Nephron (organoid): Measurements from ENCODE around the gene RPS19.

ENCODE experiments used
- H3K27ac Mint-ChIP-seq, 3 experiments: 2 replicates each; pipeline ENCODE4 v1.8.0; 2020; ENCODE audit warnings: mixed read lengths in 3 of 3, mild to moderate bottlenecking in 2 of 3, moderate library complexity in 1 of 3
- H3K27me3 Mint-ChIP-seq: 2 replicates; pipeline ENCODE4 v1.8.0; 2021; ENCODE audit warnings: low read depth, mild to moderate bottlenecking, moderate library complexity, mixed read lengths
- H3K36me3 Mint-ChIP-seq: 2 replicates; pipeline ENCODE4 v1.8.0; 2020; ENCODE audit warnings: low read depth, mixed read lengths
- H3K4me1 Mint-ChIP-seq: 2 replicates; pipeline ENCODE4 v1.8.0; 2020; ENCODE audit warnings: mixed read lengths
- H3K4me3 Mint-ChIP-seq, 3 experiments: 2 replicates each; pipeline ENCODE4 v1.8.0; 2020; ENCODE audit warnings: mild to moderate bottlenecking in 3 of 3, mixed read lengths in 3 of 3, moderate library complexity in 2 of 3
- H3K9me3 Mint-ChIP-seq: 2 replicates; pipeline ENCODE4 v1.8.0; 2020; ENCODE audit warnings: mixed read lengths
- TF ChIP-seq, protein P1 (sequence below), 3 experiments: fragments of 200-600 bp; sonication (generic); IDR thresholded peaks; one replicate each; pipeline ENCODE4 v1.5.0; 2021; ENCODE audit warnings: antibody characterized with exemption in 3 of 3; ENCODE audit not compliant: unreplicated experiment in 3 of 3

The RPS19 gene

DNA sequence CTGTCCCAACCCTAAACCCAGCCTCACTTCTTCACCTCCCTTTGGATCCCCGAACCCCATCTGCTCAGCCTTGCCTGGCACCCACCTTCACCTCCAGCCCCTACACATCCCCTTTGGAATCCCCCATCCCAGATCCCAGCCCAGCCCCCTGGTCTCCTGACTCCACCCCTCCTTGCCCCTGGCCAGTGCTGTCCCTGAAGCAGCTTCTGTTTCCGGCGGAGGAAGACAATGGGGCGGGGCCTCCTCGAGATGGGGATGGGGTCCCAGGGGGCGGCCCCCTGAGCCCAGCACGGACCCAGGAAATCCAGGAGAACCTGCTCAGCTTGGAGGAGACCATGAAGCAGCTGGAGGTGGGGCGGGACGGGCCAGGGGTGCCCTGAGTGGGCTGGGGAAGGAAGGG, 46.2 kb downstream of the RPS19 start:
- TF ChIP-seq, protein P1, sequence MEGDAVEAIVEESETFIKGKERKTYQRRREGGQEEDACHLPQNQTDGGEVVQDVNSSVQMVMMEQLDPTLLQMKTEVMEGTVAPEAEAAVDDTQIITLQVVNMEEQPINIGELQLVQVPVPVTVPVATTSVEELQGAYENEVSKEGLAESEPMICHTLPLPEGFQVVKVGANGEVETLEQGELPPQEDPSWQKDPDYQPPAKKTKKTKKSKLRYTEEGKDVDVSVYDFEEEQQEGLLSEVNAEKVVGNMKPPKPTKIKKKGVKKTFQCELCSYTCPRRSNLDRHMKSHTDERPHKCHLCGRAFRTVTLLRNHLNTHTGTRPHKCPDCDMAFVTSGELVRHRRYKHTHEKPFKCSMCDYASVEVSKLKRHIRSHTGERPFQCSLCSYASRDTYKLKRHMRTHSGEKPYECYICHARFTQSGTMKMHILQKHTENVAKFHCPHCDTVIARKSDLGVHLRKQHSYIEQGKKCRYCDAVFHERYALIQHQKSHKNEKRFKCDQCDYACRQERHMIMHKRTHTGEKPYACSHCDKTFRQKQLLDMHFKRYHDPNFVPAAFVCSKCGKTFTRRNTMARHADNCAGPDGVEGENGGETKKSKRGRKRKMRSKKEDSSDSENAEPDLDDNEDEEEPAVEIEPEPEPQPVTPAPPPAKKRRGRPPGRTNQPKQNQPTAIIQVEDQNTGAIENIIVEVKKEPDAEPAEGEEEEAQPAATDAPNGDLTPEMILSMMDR (IDR thresholded peaks at IDR 0.05; ENCODE audit: unreplicated experiment in 3 of 3), result no peak
- Mint-ChIP-seq H3K4me1 (no peaks in the 10 kb centered on the region), H3K4me3 (no peak overlapping the region), H3K36me3 (peaks cover 41% of the 10 kb centered on the region), H3K9me3 (no peaks in the 10 kb centered on the region), H3K27me3 (peaks cover 20% of the 10 kb centered on the region), H3K27ac (no peak overlapping the region)

- TF ChIP-seq, protein P1 (IDR thresholded peaks at IDR 0.05; ENCODE audit: unreplicated experiment in 3 of 3), result no peak
- no peak overlapping the region for H3K4me3 Mint-ChIP-seq
- no peak overlapping the region for H3K27ac Mint-ChIP-seq
- peaks cover 36% of the 10 kb centered on the region for H3K36me3 Mint-ChIP-seq
- peaks cover 28% of the 10 kb centered on the region for H3K27me3 Mint-ChIP-seq
- H3K4me1 Mint-ChIP-seq, result peaks cover 4% of the 10 kb centered on the region
- no peaks in the 10 kb centered on the region for H3K9me3 Mint-ChIP-seq
Observed at GRCh38 chr19:41906916-41907680, 47.0 kb downstream of the RPS19 start.

DNA sequence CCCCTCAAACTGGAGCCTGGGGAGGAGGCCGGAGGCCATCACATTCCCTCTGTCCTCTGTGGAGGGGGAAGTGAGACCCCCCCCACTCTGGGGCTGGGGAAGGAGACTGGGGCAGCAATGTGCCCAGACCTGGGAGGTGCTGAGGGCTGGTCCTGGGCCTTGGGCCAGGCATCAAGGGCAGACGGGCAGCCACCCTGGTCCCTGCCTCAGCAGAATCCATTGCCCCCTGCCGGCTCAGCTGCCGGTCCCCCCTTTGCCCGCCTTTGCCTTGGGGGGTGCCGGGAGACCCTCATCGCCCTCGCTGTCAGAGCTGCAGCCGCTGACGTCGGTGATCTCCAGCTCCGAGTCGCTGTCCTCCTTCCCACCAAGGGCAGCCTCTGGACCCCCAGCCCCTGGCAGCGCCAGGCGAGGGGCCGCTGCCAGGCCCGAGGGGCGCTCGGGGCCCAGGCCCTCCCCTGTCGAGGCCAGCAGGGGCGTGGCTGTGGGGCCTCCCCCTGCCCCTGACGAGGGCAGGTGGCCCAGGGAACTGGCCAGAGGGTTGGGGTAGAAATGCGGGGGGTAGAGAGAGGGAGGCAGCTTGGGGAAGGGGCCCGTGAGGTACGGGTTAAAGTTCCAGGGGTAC, 48.0 kb downstream of the RPS19 start:
- Mint-ChIP-seq H3K36me3 (peaks cover 28% of the 10 kb centered on the region), H3K4me3 (no peak overlapping the region), H3K4me1 (peaks cover 4% of the 10 kb centered on the region), H3K9me3 (no peaks in the 10 kb centered on the region), H3K27ac (no peak overlapping the region), H3K27me3 (peaks cover 38% of the 10 kb centered on the region)
- TF ChIP-seq, protein P1 (IDR thresholded peaks at IDR 0.05; ENCODE audit: unreplicated experiment in 3 of 3), result no peak

DNA sequence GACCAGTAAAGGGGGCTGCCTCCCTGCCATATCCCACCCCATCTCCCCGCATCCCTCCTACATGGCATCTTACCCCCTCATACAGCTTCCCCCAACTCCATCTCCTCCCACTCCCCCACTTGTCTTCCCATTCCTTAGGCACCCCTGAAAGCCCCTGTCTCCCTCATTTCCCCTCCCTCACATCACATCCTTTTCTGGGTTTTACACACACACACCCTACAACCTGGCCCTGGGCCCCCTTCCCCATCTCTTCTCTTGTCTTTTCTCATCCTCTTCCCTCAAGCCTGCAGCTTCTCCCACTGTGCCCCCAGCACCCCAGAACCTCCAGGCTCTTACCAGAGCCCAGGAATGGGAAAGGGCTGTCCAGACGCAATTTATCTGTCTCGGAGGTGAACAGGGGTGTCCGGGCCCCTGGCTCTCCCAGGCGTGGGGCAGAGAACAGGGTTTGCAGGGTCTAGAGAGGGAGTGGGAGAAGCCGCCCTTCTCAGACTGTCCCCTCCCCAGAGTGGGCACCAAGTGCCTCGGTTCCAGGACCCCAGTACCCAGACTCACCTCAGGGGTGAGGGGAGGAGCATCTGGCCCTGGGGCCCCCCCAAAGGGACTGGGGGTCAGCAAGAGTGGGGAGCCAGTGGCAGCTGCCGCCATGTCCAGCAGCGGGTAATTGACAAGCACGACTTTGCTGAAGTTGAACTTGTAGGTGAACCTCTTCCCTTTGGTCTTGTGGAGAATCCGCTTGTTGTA, 48.8 kb downstream of the RPS19 start:
- Mint-ChIP-seq H3K36me3 (peaks cover 23% of the 10 kb centered on the region), H3K4me1 (peaks cover 4% of the 10 kb centered on the region), H3K27me3 (peaks cover 46% of the 10 kb centered on the region), H3K27ac (no peak overlapping the region), H3K9me3 (no peaks in the 10 kb centered on the region), H3K4me3 (no peak overlapping the region)
- TF ChIP-seq, protein P1 (IDR thresholded peaks at IDR 0.05; ENCODE audit: unreplicated experiment in 3 of 3), result no peak

- peaks cover 16% of the 10 kb centered on the region for H3K36me3 Mint-ChIP-seq
- TF ChIP-seq, protein P1 (IDR thresholded peaks at IDR 0.05; ENCODE audit: unreplicated experiment in 3 of 3), result no peak
- H3K27me3 Mint-ChIP-seq, result peaks cover 53% of the 10 kb centered on the region
- peaks cover 4% of the 10 kb centered on the region for H3K4me1 Mint-ChIP-seq
- H3K9me3 Mint-ChIP-seq, result no peaks in the 10 kb centered on the region
- no peak overlapping the region for H3K27ac Mint-ChIP-seq
- H3K4me3 Mint-ChIP-seq, result no peak overlapping the region
Observed at GRCh38 chr19:41909706-41910105, 49.7 kb downstream of the RPS19 start.
